Limb (tissue), 2 donors: ENCODE data around the gene HES3.

Experiments used
- DNase-seq, 2 donors: peaks; one replicate each; pipeline ENCODE4 v3.0.0-alpha.2; 2016; ENCODE audit errors: extremely low spot score in 2 of 2

HES3 gene

DNA sequence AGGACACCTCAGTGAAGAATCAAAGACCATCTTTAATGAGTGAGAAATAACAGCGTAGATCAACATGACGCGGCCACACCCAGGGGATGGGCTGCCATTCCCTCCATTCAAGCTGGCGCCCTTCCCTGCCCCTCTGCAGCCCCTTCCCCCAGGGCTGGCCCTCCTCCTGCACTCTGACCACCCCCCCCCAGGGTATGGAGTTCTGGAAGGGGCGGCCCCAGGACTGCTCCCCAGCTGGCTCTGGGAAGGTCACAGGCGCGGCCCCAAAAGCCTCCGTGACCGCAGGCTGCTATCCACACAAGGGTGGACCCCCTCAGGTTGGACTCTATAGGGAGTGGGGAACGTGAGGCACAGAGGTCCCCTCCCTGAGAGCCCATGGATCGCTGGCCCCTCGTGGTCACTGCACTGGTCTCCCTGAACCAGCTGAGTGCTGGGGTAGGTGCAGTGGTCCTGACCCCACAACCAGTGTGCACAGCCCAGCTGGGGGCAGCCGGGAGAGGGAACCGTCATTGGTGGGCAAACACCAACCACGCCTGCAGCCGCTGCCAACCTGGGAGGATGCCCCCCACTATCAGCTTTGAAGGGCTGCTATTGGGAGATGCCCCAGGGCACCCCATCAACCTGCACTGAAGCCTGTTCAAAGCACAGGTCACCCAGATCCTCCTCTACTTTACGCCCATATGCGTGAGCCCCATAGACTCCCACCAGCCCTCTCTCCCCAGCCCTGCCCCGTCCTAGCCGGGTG lies 33.0 kb downstream of the HES3 start:
- DNase-seq: no peak

DNA sequence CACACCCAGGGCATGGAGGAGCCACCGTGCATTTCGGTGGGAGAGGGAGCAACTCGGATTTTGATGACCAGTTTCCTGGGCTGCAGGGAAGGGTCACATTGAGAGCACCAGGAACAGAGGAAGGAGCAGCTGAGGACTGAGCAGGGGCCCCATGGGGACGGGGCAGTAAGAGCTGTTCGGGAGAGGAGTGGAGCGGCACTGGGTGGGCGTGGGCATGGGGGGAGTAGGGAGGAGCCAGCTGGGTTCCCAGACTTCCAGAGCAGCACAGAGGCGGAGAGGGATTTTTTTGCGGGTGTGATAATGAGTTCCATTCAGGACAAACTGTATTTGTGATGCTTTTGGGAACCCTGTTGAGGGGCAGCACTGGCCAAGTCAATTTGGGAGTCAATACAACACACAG lies 34.3 kb downstream of the HES3 start:
- DNase-seq: no peak

DNA sequence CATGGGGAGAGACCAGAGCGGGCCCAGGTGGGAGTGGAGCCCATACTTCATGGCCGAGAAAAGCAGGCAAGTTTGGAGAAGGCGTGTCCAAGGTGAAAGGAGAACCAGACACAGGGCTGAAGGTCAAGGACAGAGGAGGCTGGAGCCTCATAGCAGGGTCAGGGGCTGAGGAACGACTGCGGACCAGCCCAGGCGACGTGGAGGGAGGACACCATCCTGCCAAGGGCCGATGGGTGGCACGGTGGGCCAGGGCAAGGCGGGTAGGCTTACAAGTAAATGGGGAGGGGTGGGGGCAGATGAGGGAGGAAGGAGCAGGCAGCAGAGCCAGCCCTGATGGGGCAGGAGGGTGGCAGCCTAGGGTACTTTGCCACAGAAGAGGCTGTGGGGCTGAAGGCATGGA lies 35.1 kb downstream of the HES3 start:
- no peak for DNase-seq

DNA sequence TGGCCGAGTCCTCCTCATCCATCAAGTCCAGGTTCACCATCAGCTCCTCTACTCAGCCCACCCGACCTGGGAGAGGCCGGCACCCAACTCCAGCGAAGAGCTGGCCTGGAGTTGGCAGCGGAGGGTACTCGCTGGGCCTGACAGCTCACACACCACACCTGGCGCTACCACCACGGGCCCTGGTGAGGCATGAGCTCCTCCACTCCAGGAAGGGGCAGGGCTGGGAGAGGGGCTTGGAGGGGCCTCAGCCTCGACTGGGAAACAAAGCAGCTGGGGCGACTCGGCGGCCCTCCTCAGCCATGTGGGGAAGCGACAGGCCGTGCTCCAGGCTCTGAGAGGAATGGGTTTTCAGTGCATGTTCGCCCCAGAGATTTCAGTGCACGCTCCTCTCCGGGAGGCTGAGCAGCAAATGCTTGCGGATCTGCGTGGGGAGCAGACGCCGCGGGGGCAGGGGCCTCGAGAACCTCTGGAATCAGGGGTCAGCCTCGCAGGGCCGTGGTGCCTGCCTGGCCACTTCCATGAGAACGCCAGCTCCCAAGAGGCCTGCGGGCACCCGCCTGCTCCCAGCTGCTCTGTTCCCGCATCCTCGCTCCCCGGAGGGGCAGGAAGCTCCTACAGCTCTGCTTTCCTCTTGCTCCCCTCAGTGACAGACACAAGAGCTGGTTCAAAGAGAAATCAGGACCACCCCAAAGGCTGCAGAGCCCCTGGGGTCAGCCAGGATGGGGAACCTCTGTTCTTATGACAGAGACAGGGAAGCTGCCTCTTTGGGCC lies 35.8 kb downstream of the HES3 start:
- DNase-seq: no peak

DNA sequence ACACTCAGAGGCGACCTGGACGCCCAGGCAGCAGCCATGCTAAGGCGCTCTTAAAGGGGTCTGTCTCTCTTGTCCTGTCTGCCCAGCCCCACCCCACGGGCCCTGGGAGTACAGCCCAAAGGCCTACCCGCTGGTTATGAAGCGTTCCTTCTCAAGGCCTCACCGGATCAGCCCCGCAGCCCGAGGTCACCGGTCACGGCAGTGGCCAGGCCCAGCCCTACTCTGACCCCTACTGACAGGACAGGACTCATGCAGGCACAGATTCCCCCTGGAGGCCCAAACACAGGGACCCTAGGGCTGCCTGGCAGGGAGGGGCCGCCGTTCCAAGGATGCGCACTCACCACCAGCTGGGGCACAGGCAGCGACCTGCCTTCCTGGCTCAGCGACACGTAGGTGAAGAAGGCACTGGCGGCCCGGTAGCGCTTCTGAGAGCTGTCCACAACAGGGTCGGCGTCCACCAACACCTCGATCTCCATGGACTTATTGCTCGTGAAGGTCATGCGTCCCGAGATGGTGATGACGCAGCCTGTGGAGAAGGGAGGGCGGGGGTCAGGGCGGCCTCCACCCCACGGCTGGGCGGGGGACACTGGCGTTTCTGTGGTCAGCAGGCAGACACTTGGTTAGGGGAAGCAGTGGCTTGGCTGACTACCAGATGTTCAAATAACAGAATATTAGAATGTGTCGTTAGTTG lies 36.9 kb downstream of the HES3 start:
- DNase-seq: no peak

DNA sequence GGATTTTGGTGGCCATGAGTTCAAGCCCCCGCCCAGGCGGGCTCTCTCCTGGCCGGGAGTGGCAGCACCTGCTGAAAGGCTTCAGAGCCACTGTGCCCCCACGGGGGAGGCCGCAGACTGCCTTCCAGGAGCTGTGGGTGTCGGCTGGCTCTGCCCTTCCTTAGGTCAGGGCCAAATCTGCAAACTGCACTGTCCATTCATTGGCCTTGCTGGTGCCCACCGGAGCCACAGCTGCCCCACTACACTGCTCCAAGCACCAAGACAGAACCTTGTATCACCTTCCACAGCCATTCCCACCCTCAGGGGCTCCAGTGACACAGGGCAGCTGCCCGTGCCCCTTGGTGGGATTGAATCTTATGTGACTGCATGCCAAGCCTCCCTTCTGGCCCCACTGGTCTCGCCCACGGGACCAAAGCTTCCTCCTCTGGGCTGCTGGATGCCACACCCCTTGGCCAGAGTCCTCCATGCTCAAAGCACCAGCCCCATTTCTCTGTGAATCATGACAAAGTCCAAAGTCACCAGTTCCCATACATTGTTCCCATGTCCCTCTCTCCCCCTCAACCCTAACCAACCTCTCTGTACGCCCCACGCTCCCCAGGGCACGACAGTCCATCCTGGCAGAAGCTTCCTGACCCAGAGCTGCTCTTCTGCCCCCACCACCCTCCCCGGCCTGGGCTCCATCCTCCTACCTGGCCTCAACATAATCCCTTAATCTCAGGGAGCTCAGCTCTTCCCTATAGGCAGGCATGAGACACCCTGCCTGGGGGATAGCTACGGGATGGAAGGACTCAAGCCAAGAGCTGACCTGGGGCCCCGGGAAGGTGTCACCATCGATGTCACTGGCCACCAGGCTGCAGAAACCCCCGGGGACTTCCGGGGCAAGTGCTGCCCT lies 37.8 kb downstream of the HES3 start:
- DNase-seq: no peak

DNA sequence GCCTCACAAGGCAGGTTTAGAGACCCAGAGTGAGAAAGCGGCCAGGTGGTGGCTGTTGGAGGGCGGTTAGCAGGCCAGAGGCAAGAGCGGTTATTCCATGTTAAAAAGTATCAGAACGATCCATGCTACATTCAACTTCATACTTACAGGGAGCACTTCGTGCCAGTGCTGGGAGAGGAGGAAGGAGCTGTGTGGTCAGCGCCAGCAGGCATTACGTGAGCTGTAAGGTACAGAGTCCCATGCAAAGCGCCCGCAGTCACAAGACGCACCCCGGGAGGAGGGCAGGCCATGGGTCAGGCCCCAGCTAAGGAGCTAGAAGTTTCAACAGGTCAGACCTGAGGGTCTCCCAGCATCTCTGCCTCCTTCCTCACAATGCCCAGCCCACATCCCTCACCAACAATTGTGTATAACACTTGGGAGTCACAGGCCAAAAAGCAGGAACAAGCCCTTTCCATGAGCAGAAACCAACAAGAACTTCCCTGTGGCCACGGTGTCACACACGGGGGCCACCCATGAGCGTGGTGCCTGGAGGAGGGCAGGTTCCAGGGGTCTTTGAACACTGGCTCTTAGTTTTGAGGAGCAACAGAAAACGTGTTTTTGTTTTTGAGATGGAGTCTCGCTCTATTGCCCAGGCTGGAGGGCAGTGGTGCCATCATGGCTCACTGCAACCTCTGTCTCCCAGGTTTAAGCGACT lies 38.7 kb downstream of the HES3 start:
- DNase-seq: no peak

DNA sequence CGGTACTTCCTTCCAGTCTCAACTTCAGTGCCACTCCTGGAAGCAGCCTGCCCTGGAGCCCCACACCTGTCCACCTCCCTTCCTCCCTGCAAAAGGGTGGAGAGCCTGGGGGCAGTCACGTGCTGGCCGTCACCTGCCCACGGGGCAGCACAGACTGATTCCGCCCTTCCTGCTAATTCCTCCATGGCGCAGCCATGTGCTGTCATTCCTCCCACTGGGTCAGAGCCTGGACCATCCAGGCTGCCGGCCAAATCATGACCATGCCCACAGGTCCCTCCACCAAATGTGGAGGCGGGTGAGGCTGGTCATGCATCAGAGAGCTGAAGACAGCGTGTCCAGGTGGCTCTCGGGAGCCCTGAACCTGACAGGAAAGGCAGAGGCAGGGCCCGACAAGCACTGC lies 41.4 kb downstream of the HES3 start:
- DNase-seq: no peak

DNA sequence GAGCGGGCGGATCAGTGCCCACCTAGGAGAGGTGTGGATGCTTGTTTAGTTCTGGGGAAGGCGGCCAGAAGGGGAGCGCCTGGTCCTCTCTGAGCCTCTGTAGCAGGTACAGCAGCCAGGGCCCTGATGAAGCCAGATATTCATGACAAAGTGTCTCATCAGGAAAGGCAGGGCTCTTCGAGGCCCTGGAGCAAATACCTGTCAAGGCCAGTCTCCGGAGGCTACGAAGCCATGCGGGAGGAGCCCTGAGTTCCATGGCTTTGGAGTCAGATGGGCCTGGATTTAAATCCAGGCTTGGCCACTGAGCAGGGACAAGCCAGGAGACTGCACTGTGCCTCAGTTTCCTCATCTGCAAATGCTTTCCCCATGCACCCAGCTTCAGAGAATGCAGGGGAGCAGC lies 42.3 kb downstream of the HES3 start:
- no peak for DNase-seq

DNA sequence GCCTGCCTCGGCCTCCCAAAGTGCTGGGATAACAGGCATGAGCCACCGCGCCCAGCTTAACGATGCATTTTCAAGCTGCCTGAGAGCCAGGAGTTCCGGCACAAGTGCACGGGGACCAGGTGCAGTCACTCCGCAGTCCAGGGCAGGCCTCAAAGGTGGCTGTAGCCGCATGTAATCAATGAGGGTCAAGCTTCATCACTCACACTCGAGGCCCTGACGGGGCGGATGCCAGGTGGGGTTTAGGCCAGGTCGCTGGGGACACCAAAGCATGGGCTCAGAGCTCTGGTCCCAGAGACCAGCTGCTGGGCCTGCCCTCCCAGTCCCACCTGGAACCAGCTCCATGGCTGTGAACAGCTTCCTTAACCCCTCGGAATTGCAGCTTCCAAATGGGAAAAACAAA lies 43.0 kb downstream of the HES3 start:
- no peak for DNase-seq

DNA sequence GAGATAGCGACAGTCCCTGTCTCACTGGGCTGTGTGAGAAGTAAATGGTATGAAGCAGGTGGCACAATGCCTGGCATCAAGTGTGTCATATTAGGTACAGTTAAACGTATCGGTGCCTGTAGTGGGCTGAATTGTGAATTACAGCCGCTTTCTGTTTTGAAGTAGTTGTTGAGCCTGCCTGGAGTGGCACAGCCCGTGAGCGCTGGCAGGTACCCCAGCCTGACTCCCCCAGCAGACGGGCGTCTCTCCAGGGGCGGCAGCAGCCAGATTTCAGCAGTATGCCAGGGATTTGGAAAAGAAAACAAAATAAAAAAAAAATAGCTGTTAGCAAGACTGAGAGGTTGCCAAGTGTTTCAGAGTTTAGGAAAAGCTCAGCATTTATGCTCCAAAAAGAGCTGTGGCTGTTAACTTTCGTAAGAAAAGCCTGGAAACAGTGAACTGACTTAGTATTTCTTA lies 43.5 kb downstream of the HES3 start:
- DNase-seq: no peak

DNA sequence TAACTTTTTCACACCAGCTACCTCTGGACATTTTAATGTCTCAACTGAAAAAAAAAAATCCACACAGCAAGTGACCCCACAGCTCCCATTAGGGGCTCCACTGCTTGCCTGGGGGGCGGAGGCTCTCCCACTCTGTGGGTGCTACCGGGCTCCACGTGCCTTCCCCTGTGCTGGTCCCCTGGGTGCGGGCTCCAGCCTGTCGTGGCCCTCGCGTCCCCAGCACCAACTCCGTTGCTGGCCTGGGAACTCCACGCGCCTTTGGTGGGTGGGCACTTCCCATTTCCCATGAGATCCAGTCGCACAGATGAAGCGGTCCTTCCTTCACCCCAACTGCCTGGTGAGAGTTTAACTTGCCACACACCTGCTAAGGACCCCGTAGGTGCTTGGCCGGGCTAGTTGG lies 44.0 kb downstream of the HES3 start:
- no peak for DNase-seq

DNA sequence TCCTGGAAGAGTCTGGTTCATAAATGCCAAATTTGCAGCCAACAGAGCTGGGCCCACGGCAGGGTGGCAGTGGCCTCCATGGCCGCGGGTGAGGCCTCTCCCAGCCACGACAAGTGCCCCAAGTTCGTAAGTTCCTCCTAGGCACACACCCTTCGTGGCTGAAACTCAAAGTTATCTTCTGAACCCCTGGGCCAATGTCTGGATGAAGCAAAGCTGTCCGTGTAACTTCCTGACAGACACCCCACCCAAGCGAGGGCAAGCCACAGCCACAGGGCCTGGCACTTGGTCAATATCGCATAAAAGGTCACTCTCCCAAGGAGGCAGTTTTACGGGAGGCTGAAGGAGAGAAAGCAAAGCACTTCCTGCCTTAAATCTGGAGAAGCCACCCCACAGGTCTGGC lies 44.7 kb downstream of the HES3 start:
- no peak for DNase-seq

DNA sequence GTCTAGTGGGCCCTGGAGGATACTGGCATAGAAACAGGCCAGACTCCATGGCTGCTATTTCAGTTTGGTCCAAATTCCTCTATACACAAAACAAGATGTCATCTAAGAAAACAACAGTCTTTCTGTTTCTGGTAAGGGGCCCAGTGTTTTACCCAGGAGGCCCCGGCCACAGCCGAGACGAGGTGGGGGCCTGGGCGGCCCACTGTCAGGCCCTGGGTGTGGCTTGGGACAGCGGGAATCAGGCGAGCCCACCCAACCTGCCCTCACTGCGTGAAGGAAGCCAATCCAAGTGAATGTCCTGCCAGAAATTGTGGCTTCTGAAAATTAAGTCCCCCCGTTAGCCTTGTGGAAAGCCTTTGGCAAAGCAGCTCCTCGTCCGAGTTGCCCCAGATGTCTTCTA lies 48.1 kb downstream of the HES3 start:
- DNase-seq: no peak

DNA sequence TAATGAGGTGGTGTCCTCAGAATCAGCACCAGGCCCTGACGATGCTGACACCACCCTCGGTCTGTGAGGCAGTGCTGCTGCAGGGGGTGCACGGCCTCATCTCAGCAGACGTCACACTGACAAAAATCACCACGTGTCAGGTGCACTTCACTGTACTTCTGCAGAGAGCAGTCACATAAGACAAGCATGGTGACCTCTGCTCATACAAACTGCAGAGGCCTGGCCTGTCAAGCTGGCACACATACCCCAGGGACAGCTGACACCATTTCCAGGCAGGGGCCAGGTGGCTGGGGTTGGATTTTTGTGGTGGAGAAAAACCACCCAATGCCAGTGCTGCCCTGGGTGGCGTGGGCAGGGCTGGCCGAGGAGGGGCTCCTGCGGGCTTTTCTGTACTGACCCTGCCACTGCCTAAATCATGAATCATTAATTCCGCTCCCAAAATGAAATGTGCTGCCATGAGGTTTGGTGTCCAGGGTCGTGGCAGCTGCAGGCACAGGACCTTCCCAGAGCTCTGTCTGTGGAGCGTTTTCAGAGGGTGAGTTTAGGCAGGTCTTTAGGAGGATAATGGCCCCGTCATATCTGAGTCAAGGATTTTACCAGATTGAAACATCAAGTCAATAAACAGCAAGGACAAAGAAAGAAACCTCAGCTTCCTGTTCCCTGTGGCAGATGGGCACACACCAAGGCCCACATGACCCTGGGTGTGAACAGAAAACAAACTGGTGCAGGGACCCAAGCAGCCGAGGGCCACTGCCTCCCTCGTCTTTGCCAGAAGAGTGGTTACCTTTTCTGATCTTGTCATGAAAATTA lies 50.3 kb downstream of the HES3 start:
- no peak for DNase-seq

DNA sequence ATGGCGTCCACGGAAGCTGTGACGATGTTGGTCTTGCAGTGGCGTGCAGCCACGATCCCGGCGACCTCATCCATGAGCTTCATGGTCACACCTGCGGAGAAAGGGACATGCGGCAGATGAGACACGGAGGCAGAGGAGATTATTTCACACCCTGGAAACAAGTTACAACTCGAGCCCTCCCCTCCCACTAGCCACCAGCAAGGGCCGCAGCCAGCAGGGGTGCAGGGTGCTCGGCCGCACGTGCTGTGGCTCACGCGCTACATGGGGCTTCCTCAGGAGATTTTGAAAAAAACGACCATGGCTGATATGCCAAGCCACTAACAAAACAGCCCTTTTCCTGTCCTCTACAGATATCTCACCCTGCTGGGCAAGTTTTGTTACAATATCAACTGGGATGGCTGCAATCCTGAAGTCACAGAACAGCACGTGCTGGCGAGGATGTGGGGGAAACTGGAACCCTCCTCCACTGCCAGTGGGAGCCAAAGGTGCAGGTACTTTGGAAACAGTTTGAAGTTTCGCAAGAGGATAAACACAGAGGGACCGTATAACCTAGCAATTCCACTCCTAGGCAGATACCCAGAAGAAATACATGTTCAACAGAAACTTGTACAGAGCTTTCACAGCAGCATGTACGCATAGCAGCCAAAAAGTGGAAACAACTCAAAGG lies 51.0 kb downstream of the HES3 start:
- DNase-seq: no peak
